Duodenal mucosa (tissue), 2 donors: ENCODE data around the gene TLE4.

ENCODE experiments used
- H3K27ac ChIP-seq: one replicate; pipeline ENCODE4 v1.7.0; 2013; ENCODE audit warnings: low read depth, low read length
- H3K27me3 ChIP-seq, 2 donors: one replicate each; pipeline ENCODE4 v1.7.0; 2013; ENCODE audit warnings: low read length in 2 of 2, control low read depth in 1 of 2; ENCODE audit not compliant: insufficient read depth in 2 of 2, control insufficient read depth in 1 of 2
- H3K36me3 ChIP-seq, 2 donors: one replicate each; pipeline ENCODE4 v1.7.0; 2013; ENCODE audit warnings: low read length in 2 of 2, control low read depth in 1 of 2; ENCODE audit not compliant: insufficient read depth in 2 of 2, control insufficient read depth in 1 of 2
- H3K4me1 ChIP-seq, 2 donors: one replicate each; pipeline ENCODE4 v1.7.0; 2013; ENCODE audit warnings: low read length in 2 of 2, control low read depth in 1 of 2; ENCODE audit not compliant: insufficient read depth in 2 of 2, control insufficient read depth in 1 of 2
- H3K4me3 ChIP-seq, 2 donors: one replicate each; pipeline ENCODE4 v1.7.0; 2013; ENCODE audit warnings: low read length in 2 of 2, low read depth in 1 of 2
- H3K9ac ChIP-seq, 2 donors: one replicate each; pipeline ENCODE4 v1.7.0; 2013; ENCODE audit warnings: low read length in 2 of 2, low read depth in 1 of 2
- H3K9me3 ChIP-seq, 2 donors: one replicate each; pipeline ENCODE4 v1.7.0; 2013; ENCODE audit warnings: low read length in 2 of 2, control low read depth in 1 of 2; ENCODE audit not compliant: control insufficient read depth in 1 of 2

TLE4 gene

GRCh38 chr9:79555474-79556089 is 16.2 kb upstream of the TLE4 start:
- Histone ChIP-seq H3K27ac (no peak overlapping the region), H3K27me3 (peaks cover 0 to 3% of the 10 kb centered on the region in 2 donors), H3K9ac (no peak overlapping the region), H3K9me3 (no peaks in the 10 kb centered on the region), H3K4me1 (no peaks in the 10 kb centered on the region), H3K4me3 (no peak overlapping the region), H3K36me3 (no peaks in the 10 kb centered on the region)

GRCh38 chr9:79559495-79560181 is 12.1 kb upstream of the TLE4 start:
- H3K36me3 ChIP-seq: no peaks in the 10 kb centered on the region
- no peaks in the 10 kb centered on the region for H3K9me3 ChIP-seq
- no peak overlapping the region for H3K27ac ChIP-seq
- peaks cover 0 to 3% of the 10 kb centered on the region in 2 donors for H3K27me3 ChIP-seq
- no peak overlapping the region for H3K4me3 ChIP-seq
- no peak overlapping the region for H3K9ac ChIP-seq
- H3K4me1 ChIP-seq: no peaks in the 10 kb centered on the region

- peaks cover 7 to 14% of the 10 kb centered on the region in 2 donors for H3K27me3 ChIP-seq
- no peaks in the 10 kb centered on the region for H3K36me3 ChIP-seq
- no peaks in the 10 kb centered on the region for H3K9me3 ChIP-seq
- no peak overlapping the region for H3K4me3 ChIP-seq
- no peak overlapping the region for H3K9ac ChIP-seq
- H3K27ac ChIP-seq: no peak overlapping the region
- H3K4me1 ChIP-seq: peaks cover 0 to 5% of the 10 kb centered on the region in 2 donors
Measured at GRCh38 chr9:79562749-79563386, 8.9 kb upstream of the TLE4 start.

- no peaks in the 10 kb centered on the region for H3K9me3 ChIP-seq
- H3K4me1 ChIP-seq: peaks cover 0 to 8% of the 10 kb centered on the region in 2 donors
- H3K9ac ChIP-seq: no peak overlapping the region
- H3K27me3 ChIP-seq: peaks cover 7 to 14% of the 10 kb centered on the region in 2 donors
- H3K36me3 ChIP-seq: no peaks in the 10 kb centered on the region
- H3K4me3 ChIP-seq: no peak overlapping the region
- no peak overlapping the region for H3K27ac ChIP-seq
Measured at GRCh38 chr9:79564105-79564504, 7.7 kb upstream of the TLE4 start.

GRCh38 chr9:79565245-79565644 is 6.5 kb upstream of the TLE4 start:
- Histone ChIP-seq H3K27ac (no peak overlapping the region), H3K27me3 (peaks cover 13 to 18% of the 10 kb centered on the region in 2 donors)

GRCh38 chr9:79567671-79568098 is 4.1 kb upstream of the TLE4 start:
- peaks cover 0 to 19% of the 10 kb centered on the region in 2 donors for H3K4me1 ChIP-seq
- no peak overlapping the region for H3K9ac ChIP-seq
- no peak overlapping the region for H3K4me3 ChIP-seq
- no peak overlapping the region for H3K27ac ChIP-seq
- no peaks in the 10 kb centered on the region for H3K9me3 ChIP-seq
- no peaks in the 10 kb centered on the region for H3K36me3 ChIP-seq
- H3K27me3 ChIP-seq: peaks cover 16 to 18% of the 10 kb centered on the region in 2 donors

More at GRCh38 chr9:79565245-79565644, 6.5 kb upstream of the TLE4 start:
- Histone ChIP-seq H3K9me3 (no peaks in the 10 kb centered on the region), H3K36me3 (no peaks in the 10 kb centered on the region), H3K9ac (no peak overlapping the region), H3K4me1 (peaks cover 0 to 12% of the 10 kb centered on the region in 2 donors), H3K4me3 (no peak overlapping the region)

- Histone ChIP-seq H3K9ac (no peak overlapping the region), H3K36me3 (no peaks in the 10 kb centered on the region), H3K4me1 (peaks cover 0 to 19% of the 10 kb centered on the region in 2 donors), H3K27me3 (peaks cover 16 to 18% of the 10 kb centered on the region in 2 donors), H3K4me3 (no peak overlapping the region), H3K27ac (no peak overlapping the region), H3K9me3 (no peaks in the 10 kb centered on the region)
Measured at GRCh38 chr9:79568337-79569101, 3.2 kb upstream of the TLE4 start.

GRCh38 chr9:79569814-79570447 is 1.8 kb upstream of the TLE4 start:
- Histone ChIP-seq H3K36me3 (no peaks in the 10 kb centered on the region), H3K4me1 (peaks cover 0 to 19% of the 10 kb centered on the region in 2 donors), H3K9me3 (no peaks in the 10 kb centered on the region), H3K9ac (peak overlapping the region in 1 of 2 donors; percentile 46), H3K4me3 (peak overlapping the region; percentile 86 to 87), H3K27me3 (peaks cover 16 to 18% of the 10 kb centered on the region in 2 donors), H3K27ac (no peak overlapping the region)

GRCh38 chr9:79570448-79571308 is 1.1 kb upstream of the TLE4 start:
- peak overlapping the region; percentile 46 to 69 for H3K9ac ChIP-seq
- no peaks in the 10 kb centered on the region for H3K36me3 ChIP-seq
- H3K4me1 ChIP-seq: peaks cover 0 to 19% of the 10 kb centered on the region in 2 donors
- H3K27ac ChIP-seq: peak overlapping the region; percentile 55
- peak overlapping the region; percentile 86 to 87 for H3K4me3 ChIP-seq
- H3K9me3 ChIP-seq: no peaks in the 10 kb centered on the region
- peaks cover 16 to 17% of the 10 kb centered on the region in 2 donors for H3K27me3 ChIP-seq
